Fibroblast of lung (primary cell): Measurements from ENCODE around the gene ANXA3.

Experiments used
- EZH2 ChIP-seq: IDR thresholded peaks from 2 replicates; pipeline ENCODE4 v1.5.1; 2012; ENCODE audit warnings: low read length, control low read depth, mild to moderate bottlenecking; ENCODE audit errors: missing control alignments
- TF ChIP-seq, protein P1 (sequence below), 2 donors: IDR thresholded peaks in 1 of 2; conservative IDR thresholded peaks in 1 of 2; 1 replicate in 1 of 2; 2 replicates in 1 of 2; pipeline ENCODE4 v1.5.1; 2011 to 2012; ENCODE audit warnings: low read length in 2 of 2, control low read depth in 1 of 2, inconsistent platforms in 1 of 2, low read depth in 1 of 2, mild to moderate bottlenecking in 1 of 2

DNA sequence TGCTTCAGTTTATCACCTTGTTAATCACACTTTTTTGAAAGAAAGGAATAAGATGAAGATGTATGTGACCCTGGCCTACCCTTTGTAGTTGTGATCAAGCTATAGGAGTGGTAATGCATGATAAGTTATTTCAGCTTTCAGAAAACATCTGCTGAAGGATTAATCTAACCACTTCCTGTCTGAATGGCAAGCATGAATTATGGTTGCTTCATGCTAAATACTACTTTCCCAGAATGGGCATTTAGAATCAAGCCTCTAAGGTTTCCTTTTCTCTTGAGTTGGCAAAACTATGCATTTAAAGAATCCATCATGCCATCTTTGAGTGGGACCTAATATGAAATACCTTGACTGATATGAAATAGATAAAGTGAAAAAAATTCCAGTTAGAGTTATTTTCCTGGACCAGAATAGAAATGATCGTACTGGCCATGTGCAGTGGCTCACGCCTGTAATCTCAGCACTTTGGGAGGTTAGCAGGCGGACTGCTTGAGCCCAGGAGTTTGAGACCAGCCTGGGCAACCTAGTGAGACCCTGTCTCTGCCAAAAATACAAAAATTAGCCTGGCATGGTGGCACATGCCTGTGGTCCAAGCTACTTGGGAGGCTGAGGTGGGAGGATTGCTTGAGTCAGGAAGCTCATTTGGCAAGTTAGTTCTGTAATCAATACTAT, 59.1 kb downstream of the ANXA3 start:
- TF ChIP-seq, protein P1, sequence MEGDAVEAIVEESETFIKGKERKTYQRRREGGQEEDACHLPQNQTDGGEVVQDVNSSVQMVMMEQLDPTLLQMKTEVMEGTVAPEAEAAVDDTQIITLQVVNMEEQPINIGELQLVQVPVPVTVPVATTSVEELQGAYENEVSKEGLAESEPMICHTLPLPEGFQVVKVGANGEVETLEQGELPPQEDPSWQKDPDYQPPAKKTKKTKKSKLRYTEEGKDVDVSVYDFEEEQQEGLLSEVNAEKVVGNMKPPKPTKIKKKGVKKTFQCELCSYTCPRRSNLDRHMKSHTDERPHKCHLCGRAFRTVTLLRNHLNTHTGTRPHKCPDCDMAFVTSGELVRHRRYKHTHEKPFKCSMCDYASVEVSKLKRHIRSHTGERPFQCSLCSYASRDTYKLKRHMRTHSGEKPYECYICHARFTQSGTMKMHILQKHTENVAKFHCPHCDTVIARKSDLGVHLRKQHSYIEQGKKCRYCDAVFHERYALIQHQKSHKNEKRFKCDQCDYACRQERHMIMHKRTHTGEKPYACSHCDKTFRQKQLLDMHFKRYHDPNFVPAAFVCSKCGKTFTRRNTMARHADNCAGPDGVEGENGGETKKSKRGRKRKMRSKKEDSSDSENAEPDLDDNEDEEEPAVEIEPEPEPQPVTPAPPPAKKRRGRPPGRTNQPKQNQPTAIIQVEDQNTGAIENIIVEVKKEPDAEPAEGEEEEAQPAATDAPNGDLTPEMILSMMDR (conservative IDR thresholded peaks at IDR 0.05 in 1 of 2, IDR thresholded peaks at IDR 0.05 in 1 of 2; ENCODE audit: low read depth in 1 of 2, low read length in 2 of 2) = no peak
- no peak for TF ChIP-seq EZH2
